Measurements from ENCODE around the gene CDC27. TPM values are rescaled to one million over a fixed set of nuclear protein-coding genes. Genes with fewer than 3 reads are reported as not detected.
"Not testable (repeated sequence)": the region's sequence is repeated elsewhere in the genome, so short reads cannot be mapped to it uniquely, and the experiment has no call there.

CDC27 gene, protein sequence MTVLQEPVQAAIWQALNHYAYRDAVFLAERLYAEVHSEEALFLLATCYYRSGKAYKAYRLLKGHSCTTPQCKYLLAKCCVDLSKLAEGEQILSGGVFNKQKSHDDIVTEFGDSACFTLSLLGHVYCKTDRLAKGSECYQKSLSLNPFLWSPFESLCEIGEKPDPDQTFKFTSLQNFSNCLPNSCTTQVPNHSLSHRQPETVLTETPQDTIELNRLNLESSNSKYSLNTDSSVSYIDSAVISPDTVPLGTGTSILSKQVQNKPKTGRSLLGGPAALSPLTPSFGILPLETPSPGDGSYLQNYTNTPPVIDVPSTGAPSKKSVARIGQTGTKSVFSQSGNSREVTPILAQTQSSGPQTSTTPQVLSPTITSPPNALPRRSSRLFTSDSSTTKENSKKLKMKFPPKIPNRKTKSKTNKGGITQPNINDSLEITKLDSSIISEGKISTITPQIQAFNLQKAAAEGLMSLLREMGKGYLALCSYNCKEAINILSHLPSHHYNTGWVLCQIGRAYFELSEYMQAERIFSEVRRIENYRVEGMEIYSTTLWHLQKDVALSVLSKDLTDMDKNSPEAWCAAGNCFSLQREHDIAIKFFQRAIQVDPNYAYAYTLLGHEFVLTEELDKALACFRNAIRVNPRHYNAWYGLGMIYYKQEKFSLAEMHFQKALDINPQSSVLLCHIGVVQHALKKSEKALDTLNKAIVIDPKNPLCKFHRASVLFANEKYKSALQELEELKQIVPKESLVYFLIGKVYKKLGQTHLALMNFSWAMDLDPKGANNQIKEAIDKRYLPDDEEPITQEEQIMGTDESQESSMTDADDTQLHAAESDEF
- 79.9 and 117 TPM in 2 replicates for total RNA-seq (2014; rRNA removed; shearing (Covaris generic))

DNA sequence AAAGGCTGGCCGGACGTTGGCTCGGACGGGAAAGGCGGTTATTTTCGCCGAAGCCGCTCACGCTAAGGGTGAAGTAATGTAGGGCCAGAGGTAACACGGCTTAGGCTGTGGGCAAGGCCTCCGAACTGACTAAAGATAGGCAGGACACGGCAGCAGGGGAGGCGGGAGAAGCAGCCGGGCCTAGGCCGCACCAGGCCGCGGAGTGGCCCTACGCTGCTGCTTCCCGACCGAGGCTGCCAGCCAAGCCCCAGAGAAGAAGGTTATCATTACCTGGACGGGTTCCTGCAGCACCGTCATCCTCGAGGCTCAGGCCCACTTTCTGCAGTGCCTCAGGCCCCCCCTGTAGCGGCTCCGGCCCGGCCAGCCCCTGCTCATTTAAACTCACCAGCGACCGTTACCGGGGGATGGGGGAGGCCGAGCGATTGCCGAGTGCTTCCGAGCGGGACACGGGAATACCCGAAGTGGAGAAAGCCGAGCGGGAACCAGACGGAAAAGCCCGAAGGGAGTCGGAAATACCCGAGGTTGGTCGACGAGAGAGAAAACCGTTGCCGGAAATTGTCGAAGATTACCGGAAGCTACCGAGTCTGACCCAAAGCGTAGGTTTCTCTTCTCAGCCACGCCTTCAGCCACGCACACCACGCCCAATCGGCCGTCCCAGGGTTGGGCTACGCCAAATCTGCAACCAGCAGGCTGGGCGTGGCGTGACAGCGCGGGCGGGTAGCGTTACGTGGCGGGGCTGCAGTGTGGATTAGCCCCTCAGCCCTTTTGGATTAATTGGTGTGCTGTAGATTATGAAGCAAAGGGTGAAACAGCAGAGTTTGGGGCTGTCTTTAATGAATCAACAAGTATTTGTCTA is at the start of gene CDC27:
Gene CDC27 (minus strand): TSS at position 420 of the 856 bp plus-strand sequence. CDS start 123 bp downstream, at position 297.
- peak; percentile 99 for DNase-seq (ENCODE audit: low read depth)

DNA sequence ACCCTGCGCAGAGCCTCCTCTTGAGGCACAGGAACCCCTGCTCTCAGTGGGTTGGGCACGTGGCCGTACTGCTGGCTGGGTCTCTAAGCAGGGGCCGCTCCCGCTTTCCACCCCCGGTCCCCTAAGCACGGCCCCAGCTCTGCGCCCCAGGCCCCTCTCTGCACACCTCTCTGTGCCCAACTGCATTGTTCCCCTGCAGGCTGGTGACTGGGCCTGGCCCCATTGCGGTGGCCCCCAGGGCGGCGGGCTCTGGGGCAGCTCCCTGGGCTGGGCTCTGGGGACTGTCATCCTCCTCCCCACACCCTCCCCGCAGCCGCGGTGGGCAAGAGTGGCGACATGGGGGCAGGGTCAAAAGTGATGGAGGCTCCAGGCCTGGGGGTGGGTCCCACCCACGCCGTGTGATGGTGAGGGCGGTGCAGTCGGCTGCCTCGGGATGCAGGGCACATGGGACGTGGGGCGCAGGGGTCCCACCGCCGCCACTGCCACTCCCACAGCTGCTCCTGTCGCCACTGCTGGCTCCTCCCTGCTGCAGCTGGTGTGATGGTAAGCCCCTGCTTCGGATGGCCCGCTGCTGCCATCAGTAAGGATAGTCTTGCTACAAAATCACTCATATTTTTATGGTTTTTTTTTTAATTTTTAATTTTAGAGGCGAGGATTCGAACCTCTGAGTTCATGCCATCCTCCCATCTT is 49.4 kb upstream of the CDC27 start:
- DNase-seq (ENCODE audit: low read depth): no peak

DNA sequence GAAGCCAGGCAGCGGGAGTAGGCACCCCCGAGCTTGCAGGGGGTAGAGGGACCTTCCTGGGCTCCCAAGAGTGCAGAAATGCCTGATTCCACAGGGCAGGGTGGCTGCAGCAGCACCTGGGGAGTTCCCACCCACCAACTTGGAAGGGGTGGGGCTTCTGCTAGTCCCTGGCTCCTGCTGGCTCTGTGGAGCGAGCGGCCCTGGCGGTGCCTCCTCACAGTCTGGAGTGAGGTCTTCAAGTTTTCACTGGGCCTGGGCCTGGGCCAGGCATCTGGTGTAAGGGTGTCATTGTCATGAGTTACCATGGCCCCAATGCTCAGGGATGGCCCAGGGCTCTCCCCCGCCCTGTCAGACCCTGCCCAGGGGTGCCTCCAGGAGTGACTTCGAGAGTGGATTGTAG is 48.7 kb upstream of the CDC27 start:
- no peak for DNase-seq (ENCODE audit: low read depth)

DNA sequence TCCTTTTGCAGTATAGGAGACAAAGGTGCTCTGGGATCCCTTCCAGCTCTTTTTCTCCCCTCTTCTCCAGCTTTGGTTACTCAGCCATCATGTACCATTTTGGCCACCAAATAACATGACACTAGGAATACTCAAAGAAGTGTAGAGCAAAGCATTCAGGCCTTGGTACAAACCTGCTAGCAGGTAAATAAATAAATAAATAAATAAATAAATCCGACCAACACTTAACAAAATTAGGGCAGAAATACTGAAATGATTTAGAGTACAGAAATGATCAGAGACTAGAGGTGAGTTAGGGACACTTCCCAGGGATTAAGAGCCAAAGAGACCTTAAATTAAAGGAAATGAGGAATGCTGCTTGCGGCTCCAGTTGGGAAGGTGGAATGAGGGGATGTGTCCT is 46.8 kb upstream of the CDC27 start:
- no peak for DNase-seq (ENCODE audit: low read depth)

DNA sequence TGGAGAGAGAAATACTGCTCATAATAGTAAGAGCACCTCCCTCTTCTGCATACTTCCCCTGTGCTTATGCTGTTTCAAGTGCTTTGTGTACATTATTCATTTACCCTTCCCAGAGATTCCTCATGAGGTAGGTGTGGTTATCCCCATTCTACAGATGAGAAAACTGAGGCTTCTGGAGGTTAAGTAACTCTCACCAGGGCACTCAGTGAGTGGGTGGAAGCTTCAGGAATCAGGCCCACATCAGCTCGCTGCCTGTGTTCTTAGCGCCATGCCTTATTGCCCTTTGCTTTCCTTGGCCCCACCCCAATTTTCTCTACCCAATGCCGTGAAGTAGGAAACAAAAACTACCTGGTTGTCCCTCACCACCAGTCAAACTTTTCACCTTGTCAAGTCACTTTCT is 46.4 kb upstream of the CDC27 start:
- no peak for DNase-seq (ENCODE audit: low read depth)

DNA sequence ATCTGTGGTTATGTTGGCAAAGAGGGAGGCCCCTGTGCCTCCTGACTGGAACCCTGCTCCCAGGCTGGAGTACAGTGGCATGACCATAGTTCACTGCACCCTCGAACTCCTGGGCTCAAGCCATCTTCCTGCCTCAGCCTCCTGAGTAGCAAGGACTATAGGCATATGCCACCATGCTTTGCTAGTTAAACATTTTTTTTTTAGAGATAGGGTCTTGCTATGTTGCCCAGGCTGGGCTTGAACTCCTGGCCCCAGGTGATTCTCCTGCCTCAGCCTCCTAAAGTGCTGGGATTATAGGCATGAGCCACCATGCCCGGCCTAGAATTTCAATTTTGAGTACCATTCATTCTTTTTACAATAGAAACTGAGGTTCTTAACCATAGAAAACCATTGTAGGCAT is 43.4 kb upstream of the CDC27 start:
- DNase-seq (ENCODE audit: low read depth): no peak

DNA sequence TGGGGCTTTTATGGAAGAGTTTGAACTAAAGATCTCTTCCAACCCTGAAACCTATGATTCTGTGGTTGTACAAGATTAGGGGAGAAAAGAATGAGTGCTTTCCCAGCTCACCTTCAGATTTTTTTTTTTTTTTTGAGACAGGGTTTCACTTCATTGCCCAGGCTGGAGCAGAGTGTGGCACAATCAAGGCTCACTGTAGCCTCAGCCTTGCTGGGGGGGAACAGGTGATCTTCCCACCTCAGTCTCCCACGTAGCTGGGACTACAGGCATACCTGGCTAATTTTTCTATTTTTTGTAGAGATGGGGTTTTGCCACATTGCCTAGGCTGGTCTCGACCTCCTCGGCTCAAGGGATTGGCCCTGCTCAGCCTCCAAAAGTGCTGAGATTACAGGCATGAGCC is 42.8 kb upstream of the CDC27 start:
- no peak for DNase-seq (ENCODE audit: low read depth)

DNA sequence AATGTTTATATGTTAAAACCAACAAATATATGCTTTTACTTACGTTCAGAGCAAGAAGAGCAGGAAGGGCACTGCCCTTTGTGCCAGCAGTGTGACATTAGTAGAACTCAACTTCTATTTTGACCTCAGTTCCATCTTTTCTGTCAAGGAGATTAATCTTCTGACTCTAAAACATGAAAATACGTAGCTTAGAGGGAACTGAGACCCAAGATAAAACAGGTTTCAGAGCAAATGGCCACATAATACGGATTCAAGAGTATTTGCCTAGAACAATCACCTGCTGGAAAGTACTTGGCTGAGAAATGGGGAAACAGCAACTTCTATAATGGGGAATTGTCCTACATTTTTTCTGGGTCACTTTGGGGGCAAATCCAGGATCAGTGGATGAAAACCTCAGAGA is 42.2 kb upstream of the CDC27 start:
- DNase-seq (ENCODE audit: low read depth): no peak

DNA sequence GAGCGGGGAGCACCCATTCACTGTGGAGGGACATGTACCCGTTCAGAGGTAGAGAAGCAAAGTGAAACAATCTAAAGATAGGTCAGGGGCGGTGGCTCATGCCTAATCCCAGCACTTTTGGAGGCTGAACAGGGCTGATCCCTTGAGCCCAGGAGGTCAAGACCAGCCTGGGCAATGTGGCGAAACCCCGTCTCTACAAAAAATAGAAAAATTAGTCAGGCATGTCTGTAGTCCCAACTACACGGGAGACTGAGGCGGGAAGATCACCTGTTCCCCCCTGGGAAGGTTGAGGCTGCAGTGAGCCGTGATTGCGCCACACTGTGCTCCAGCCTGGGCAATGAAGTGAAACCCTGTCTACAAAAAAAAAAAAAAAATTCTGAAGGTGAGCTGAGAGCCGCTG is 41.8 kb upstream of the CDC27 start:
- DNase-seq (ENCODE audit: low read depth): no peak

DNA sequence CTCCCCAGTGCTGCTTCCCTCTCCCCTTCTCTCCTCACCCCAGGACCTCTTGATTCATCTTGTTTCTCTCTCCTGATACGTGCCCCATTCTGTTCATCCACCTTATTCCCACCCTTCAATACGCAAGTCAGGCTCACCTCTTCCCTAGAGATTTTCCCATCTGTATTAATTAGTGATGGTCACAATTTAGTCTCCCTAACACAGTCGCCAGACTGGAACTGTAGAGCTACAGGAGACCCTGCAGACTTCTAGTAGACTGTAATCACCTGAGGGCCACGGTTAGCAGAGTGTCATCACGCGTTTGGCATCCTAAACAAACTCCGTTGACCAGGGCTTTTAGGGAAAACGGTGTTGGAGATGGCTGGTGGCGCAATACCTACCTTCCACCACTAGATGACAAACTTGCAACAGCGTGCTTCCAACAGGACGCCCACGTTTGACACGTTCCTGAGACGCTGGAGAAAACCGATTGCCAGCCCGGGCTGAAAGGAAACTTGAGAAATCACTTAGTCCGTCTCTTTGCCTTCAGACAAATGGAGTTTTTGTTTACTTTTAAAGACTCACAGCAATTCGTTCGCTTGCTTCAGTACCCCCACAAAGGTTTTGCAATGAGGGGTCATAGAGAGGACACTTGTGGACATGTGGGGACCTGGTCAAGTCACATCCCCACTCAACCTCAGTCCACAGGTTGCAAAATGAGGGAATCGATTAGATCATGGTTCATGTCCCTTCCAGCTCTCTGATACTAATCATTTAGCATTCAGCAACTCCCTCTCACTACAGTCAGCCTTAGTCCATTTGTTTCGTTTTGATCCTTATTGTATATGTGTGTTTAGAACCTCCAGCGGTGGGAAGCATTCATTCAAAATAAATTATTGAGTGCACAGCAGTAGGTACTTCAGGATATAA is 40.7 kb upstream of the CDC27 start:
- peak; percentile 95 for DNase-seq (ENCODE audit: low read depth)

DNA sequence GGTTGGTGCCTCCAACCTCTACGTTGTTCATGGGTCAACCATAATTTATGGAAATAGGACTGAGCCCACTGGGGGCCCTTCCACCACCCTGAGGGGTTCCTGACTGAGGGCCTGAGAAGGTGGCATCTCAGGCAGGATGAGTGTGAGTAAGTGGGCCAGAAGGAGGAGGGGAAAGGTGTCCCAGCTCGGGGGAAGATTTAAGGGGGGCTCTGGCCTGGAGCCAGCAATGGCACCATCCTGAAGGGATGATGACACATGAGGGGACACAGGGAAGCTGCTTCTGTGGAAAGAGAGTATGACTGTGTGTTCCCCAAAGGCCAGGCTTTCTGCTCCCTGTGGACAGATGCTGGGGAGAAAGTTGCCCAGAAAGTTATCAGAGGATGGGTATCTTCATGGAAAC is 38.8 kb upstream of the CDC27 start:
- no peak for DNase-seq (ENCODE audit: low read depth)

DNA sequence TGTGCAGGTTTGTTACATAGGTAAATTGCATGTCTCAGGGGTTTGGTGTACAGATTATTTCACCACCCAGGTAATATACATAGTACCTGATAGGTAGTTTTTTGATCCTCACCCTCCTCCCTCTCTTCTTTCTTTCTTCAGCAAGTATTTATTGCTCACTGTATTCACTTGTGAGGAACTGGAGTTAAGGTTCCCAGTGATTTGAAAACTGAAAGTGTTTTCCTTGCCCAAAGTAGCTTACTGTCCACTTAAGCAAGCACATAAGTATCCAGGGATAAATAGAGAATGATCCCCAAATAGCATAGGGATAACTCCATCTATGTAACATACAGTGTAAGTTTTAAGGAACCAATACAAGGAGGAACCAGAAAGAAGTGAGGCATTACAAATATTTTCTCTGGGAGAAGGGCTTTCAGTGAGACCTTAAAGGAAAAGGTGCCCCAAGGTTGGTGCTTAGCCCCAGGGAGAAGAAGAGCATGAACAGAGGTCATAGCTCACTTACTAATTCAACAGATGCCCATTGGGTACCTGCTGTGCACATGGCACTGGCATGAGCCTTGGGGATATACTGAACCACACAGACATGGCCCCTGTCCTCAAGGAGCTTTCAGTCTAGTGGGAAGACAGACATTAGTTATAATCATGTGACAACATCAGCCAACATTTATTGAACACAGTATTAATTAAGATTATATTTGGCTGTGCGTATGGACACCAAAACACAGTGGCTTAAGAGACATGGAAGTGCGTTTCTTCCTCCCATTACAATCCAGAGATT is 37.0 kb upstream of the CDC27 start:
- DNase-seq (ENCODE audit: low read depth): no peak

DNA sequence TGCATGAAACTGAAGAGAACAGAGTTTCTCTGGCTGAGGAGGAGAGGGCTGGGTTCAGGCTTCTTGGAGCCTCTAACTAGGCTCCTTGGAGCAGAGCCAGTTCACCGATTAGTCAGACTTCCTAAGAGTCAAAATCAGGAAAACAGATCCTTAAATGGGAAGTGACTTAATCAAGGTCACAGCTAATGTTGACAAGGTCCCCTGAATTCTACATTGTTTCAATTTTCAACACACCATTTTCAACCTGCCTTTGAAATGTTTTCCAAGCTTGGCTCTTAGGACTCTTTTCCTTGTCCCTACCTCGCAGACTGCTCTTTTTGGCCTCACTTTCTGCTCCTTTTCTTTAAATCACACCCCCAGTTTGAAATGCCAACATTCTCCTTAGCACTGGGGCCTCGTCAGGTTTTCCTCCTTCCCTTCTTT is 36.4 kb upstream of the CDC27 start:
- DNase-seq (ENCODE audit: low read depth): peak; percentile 91

DNA sequence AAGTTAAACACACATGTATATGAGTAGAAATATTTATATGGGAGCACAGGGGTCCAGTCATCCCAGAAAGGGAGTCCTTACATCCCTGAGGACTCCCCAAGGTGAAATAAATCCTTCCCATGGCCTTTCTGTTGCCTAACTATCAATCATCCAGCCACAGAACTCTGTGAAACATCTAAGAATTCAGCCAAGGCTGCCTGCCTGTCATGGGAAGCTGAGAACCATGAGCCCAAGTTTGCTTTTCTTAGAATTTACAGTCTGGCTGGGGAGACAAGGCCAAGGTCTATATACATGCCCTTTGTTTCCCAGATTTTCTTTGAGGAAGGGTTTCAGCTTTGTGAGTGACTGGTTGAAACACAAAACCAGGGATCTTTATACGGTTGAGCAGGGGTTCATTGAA is 35.9 kb upstream of the CDC27 start:
- no peak for DNase-seq (ENCODE audit: low read depth)

DNA sequence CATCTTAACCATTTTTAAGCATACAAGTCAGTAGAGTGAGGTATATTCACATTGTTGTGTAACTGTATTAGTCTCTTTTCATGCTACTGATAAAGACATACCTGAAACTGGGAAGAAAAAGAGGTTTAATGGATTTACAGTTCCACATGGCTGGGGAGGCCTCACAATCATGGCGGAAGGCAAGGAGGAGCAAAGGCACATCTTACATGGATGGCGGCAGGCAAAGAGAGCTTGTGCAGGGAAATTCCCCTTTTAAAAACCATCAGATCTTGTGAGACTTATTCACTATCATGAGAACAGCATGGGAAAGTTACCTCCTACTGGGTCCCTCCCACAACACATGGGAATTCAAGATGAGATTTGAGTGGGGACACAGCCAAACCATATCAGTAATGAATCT is 35.0 kb upstream of the CDC27 start:
- not testable (repeated sequence) for DNase-seq (ENCODE audit: low read depth)

DNA sequence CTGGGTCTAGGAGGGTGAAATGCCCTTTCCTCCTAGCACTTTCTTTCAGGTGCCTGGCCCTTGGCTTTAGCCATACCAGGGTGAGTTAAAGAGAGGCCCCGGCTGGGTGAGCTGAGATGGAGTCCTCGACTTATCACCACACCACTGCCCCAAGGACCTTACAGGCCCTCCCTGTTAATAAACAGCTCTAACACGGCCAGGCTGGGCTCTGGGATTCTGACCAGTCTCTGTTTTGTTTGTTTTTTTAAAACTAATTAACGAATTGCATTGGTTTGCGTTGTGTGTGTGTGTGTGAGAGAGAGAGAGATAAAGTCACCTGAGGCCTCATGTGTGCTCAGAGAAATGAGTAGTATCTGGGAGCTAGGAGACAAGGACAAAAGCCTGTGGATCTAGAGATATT is 34.4 kb upstream of the CDC27 start:
- no peak for DNase-seq (ENCODE audit: low read depth)

DNA sequence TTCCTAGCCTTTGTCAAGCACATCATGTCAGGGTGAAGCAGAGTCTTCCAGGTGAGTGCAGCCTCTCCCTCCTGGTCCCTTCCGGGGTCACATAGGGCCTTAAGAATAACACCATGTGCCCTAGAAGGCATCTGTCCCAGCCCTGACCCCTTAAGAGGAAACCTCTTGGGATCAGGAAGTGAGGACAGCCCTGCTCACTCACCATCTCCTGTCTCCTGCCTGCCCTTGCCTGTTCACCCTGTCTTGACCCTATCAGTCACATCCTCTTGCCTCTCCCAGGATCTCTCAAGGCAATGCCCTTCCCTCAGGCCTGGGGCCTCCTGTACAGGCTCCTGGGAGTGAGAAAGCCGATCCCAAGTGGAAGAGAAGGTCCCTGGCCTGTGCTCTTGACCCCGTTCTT is 33.9 kb upstream of the CDC27 start:
- DNase-seq (ENCODE audit: low read depth): no peak

DNA sequence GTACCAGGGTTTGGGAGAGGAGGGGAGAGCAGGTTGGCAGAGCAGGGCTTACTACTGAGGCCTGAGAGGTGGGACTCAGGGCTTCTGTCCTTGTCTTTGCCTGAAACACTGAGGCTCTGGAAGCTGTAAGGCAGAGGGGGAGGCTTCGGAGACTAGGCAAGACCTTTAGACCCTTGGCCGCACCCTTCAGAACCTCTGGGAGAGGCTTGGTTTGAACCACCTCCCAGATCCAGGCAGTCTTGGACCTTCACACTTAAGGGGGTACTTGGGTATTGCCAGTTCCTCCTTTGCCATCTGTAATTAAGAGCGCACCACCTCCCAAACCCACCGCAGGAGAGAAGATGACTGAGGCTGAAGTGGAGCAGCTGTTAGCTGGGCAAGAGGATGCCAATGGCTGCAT is 33.0 kb upstream of the CDC27 start:
- DNase-seq (ENCODE audit: low read depth): no peak

DNA sequence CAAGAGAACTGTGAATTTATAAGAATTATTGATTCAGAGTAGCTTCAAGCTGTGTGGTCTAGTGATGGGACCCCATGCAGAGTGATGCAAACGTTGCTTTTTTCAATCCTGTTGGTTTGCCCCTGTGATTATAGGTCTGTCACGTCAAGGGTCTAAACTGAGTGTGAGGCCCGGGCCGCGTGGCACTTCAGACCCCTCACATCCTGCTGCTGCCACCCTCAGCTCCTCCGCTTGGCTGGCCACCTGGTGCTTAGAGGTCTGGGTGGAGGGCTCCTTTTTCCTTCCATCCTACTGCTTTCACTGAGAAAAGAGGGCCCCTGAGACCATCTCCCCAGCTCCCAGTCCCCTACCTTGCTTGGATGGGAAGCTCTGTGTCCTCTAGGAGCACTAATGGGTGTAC is 32.1 kb upstream of the CDC27 start:
- no peak for DNase-seq (ENCODE audit: low read depth)

All from Daoy (cell line).